ENCODE results near the gene SNAI1.

DNA sequence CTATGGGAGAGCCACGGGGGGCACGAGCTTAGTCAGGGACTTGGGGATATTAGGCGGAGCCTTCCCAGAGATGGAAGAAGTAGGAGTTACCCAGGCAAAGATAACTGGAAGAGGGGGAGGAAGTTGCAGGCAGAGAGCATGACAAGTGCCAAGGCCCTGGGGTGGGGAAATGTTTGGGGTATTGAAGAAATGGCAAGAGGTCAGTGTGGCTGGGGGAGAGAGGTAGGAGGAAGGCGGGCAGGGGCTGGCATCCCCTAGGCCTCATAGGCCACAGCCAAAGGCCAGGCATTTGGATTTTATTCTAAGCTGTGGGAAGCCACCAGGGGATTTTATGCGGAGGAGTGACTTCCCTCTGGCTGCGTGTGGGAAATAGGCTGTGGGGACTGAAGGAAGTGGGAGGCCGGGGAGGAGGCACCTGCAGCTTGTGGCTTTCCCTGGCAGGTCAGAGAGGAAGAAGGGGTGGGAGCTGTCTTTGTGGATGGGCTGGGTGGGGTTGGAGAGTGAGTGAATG, 22.7 kb downstream of the SNAI1 start:
- TF ChIP-seq, protein P1, sequence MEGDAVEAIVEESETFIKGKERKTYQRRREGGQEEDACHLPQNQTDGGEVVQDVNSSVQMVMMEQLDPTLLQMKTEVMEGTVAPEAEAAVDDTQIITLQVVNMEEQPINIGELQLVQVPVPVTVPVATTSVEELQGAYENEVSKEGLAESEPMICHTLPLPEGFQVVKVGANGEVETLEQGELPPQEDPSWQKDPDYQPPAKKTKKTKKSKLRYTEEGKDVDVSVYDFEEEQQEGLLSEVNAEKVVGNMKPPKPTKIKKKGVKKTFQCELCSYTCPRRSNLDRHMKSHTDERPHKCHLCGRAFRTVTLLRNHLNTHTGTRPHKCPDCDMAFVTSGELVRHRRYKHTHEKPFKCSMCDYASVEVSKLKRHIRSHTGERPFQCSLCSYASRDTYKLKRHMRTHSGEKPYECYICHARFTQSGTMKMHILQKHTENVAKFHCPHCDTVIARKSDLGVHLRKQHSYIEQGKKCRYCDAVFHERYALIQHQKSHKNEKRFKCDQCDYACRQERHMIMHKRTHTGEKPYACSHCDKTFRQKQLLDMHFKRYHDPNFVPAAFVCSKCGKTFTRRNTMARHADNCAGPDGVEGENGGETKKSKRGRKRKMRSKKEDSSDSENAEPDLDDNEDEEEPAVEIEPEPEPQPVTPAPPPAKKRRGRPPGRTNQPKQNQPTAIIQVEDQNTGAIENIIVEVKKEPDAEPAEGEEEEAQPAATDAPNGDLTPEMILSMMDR (IDR thresholded peaks at IDR 0.05; ENCODE audit: low read length): no peak
- TF ChIP-seq EZH2 (optimal IDR thresholded peaks at IDR 0.05; ENCODE audit: low read depth, low read length) (no peak), EZH2phosphoT487 (IDR thresholded peaks at IDR 0.05; ENCODE audit: low read length) (no peak)
